GM23248 (cell line): ENCODE measurements around the gene TSPOAP1.

Experiments used
- EZH2 ChIP-seq: fragments of 200-600 bp; sonication (generic); IDR thresholded peaks from 2 replicates; pipeline ENCODE4 v1.6.1; 2018; ENCODE audit warnings: antibody characterized with exemption, mild to moderate bottlenecking; ENCODE audit not compliant: insufficient read depth, poor library complexity, severe bottlenecking
- EZH2phosphoT487 ChIP-seq: fragments of 200-600 bp; sonication (generic); IDR thresholded peaks from 2 replicates; pipeline ENCODE4 v1.6.1; 2018; ENCODE audit warnings: antibody characterized with exemption, moderate library complexity, mild to moderate bottlenecking, low read depth; ENCODE audit not compliant: insufficient read depth

DNA sequence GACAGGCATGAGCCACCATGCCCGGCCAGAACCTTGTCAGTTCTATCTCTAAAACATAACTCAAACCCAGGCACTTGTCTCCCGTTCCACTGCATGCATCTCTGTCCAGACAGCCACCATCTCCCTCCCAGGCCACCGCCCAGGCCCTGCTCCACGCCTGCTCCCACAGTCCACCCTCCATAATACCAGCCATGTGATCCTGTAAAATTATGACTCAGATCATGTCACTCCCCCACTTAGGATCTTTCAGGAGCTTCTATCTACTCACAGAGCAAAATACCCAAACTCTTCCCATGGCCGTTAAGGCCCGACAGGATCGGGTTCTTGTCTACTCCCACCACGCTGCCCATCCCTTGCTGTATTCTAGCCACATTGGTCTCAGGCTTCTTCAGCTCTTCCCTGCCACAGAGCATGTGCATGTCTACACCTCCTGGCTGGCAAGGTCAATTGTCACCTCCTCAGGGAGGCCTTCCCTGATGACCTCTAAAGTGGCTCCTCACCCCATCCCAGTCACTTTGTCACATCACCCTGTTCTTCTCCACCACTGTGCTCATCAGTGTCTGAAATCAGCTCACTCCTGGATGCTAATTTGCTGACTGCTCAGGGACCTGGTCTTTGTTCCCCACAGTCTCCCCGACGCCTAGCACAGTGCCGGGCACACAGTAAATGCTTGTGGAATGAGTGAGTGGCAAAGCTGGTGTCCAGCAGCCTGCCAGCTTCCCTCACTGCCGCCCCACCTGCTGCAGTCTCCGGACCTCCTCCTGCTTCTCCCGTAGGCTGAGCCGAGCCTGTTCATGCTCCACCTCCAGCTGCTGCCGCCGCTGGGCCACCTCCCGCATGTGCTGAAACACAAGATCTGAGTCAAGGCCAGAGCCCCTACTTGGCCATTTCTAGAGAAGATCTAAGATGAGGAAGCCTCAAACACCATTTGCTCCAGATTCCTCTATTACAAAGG lies 6.7 kb downstream of the TSPOAP1 start:
- no peak for TF ChIP-seq EZH2phosphoT487
- TF ChIP-seq EZH2, result no peak
